HG03064 (cell line): ENCODE data around the gene PRTN3.
"Not testable (repeated sequence)": the region's sequence is repeated elsewhere in the genome, so short reads cannot be mapped to it uniquely, and the experiment has no call there.

ENCODE experiments used
- ATAC-seq: cut with Tn5 transposase; IDR thresholded peaks from one replicate; pipeline ENCODE4 v1.9.1; 2021; ENCODE audit warnings: low read depth; ENCODE audit not compliant: unreplicated experiment

The PRTN3 gene

DNA sequence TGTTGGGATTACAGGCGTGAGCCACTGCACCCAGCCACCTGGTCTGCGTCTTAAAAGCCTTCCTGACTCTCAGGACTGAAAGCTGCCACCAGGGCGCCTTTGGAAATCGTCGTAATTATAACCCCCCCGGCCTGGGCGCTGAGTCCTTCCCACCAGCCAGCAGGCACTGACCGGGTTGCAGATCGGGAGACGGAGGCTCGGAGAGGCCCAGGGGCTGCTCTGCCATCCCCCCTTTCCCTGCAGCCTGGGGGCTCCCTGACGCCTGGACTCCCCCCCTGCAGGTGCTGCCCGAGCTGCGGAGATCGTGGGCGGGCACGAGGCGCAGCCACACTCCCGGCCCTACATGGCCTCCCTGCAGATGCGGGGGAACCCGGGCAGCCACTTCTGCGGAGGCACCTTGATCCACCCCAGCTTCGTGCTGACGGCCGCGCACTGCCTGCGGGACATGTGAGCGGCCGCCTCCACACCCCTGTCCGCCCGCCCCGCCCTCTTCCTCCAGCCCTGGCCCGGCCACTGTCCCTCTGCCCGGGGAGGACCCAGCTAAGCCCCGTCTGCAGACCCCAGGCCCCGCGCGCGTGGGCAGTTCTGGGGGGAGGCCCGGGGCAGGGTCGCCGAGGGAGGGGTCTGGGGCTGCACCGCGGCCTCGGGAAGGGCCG is 2.5 kb downstream of the PRTN3 start:
- no peak for ATAC-seq

DNA sequence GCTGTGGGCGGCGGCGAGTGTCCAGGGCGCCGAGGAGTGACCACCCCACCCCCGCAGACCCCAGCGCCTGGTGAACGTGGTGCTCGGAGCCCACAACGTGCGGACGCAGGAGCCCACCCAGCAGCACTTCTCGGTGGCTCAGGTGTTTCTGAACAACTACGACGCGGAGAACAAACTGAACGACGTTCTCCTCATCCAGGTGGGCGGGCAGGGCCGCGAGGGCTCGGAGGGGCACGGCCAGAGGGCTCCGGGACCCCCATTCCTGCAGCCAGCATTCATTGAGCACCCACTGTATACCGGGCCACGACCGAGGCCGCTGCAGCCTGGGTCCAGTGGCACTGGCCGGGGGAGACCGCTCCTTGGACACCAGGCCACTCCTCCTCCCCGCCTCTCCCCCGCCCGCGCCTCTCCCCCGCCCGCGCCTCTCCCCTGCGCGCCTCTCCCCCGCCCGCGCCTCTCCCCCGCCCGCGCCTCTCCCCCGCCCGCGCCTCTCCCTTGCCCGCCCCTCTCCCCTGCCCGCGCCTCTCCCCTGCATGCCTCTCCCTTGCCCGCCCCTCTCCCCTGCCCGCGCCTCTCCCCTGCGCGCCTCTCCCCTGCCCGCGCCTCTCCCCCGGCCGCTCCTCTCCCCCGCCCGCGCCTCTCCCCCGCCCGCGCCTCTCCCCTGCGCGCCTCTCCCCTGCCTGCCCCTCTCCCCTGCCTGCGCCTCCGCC is 3.2 kb downstream of the PRTN3 start:
- ATAC-seq, result no peak

DNA sequence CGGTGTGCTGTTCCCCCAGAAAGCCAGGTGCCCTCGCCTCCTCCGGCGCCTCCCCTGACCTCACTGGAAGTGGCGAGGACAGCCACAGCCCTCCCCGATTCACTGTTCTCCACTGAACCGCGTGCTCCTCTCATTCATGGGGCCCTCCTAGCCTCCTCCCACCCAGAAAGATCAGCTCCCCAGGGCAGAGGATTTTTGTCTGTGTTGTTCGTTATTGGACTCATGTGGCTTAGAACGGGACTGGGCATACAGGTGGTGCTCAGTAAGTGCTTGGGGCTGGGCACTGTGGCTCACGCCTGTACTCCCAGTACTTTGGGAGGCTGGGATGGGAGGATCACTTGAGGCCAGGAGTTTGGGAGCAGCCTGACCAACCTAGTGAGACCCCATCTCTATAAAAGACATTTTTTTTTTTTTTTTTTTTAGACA is 3.8 kb downstream of the PRTN3 start:
- no peak for ATAC-seq

DNA sequence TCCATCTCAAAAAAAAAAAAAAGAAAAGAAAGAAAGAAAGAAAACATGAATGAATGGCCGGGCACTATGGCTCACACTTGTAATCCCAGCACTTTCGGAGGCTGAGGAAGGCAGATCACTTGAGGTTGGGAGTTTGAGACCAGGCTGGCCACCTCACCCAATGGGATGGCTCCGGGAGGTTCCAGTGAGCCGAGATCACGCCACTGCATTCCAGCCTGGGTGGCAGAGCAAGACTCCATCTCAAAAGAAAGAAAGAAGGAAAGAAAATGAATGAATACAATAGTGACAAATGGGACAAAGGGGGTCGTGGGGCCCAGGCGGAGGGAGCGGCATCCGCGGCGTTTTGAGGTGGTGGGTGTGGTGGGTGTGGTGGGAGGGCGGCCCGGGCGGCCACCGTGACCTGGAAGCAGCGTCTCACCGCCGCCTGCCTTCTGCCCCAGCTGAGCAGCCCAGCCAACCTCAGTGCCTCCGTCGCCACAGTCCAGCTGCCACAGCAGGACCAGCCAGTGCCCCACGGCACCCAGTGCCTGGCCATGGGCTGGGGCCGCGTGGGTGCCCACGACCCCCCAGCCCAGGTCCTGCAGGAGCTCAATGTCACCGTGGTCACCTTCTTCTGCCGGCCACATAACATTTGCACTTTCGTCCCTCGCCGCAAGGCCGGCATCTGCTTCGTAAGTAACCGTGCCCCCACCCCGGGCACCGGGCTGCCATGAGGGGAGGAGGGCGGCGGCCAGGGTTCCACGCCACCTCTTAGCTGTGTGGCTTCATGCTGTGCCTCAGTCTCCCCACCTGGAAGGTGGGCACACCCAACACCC is 5.1 kb downstream of the PRTN3 start:
- ATAC-seq, result no peak

DNA sequence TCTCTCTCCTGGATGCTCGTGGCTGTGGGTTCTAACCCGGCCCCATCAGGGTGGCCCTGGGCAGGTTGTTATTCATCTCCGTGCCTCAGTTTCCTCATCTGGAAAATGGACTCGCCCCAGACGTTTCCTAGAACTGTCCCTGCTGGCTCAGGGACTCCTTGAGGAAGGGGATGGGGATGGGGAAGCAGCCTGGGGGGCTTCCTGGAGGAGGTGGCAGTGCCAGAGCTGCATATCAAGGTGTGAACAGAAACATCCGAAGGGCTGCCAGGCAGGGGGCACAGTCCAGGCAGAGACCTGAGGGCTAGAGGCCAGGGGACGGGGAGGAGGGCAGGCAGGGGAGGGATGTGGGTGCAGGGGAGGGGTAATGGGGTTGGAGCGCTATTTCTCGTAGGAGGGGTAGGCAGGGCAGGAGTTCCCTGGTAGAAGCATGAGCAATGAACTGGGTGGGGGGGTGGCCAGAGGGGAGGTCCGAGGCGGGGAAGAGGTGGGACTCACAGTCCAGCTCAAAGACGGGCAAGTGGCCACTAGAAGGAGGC is 7.7 kb downstream of the PRTN3 start:
- no peak for ATAC-seq

DNA sequence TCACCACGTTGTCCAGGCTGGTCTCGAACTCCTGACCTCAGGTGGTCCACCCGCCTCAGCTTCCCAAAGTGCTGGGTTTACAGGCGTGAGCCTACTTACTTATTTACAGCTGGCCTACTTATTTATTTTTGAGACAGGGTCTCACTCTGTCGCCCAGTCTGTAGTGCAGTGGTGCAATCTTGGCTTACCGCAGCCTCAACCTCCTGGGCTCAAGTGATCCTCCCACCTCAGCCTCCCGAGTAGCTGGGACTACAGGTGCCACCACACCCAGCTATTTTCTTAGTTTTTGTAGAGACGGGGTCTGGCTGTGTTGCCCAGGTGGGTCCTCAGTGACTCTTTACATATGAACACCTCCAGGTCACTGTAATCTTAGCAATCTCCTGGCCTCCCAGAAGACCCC is 8.4 kb downstream of the PRTN3 start:
- ATAC-seq, result not testable (repeated sequence)

DNA sequence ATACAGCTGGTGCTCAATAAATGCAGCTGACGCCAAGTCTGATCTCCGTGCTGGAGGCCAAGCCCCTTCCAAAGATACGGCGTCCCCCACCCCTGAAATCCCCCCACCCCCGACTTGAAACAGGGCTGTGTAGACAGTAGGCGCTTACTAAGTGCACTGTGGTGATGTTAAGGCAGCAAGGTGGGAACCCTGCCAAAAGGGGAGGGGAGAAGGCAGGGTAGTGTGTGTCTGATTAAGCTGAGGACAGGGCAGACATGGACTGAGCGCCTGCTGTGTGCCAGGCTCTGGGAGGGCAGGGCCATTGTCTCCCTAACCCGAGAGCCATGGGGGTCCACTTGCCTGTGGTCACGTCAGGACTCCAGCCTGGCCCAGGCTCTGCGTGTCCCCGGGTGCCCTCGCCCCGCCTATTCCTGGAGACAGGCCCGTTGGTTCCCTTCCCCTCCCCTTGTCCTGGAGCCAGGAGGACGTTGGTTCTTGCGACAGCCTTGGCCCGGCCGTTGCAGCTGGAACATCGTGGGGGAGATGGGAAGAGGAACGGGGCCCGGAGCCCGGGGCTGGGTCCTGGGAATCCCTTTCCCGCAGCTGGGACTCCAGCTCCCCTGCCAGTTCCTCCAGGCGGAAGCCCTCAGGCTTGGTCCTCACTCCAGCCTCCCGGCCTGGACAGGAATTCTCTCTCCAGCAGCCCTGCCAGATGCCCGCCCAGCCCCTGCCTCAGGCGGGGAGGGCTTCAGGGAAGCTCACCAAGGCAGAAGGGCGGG is 9.6 kb downstream of the PRTN3 start:
- no peak for ATAC-seq

DNA sequence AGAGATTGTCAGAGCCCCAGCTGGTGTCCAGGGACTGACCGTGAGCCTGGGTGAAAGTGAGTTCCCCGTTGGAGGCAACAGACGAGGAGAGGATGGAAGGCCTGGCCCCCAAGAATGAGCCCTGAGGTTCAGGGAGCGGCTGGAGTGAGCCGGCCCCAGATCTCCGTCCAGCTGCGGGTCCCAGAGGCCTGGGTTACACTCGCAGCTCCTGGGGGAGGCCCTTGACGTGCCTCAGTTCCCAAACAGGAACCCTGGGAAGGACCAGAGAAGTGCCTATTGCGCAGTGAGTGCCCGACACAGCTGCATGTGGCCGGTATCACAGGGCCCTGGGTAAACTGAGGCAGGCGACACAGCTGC is 10.2 kb downstream of the PRTN3 start:
- ATAC-seq, result no peak

DNA sequence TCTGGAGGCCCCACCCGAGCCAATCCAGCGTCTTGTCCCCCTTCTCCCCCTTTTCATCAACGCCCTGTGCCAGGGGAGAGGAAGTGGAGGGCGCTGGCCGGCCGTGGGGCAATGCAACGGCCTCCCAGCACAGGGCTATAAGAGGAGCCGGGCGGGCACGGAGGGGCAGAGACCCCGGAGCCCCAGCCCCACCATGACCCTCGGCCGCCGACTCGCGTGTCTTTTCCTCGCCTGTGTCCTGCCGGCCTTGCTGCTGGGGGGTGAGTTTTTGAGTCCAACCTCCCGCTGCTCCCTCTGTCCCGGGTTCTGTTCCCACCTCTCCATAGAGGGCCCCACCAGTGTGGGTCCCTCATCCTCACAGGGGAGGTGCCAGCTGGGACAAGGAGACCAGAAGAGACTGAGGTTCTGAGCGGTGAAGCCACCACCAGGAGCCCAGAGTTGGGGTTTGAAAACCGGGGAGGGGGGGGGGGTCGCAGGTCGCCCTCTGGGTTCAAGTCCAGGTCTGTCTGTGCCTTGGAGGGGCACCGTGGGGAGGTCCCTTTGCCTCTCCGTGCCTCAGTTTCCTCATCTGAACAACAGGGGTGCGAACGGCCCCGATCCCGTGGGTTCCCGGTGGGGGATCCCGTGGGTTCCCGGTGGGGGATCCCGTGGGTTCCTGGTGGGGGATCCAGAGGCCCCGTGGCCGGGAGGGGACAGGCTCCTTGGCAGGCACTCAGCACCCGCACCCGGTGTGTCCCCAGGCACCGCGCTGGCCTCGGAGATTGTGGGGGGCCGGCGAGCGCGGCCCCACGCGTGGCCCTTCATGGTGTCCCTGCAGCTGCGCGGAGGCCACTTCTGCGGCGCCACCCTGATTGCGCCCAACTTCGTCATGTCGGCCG is 11.6 kb downstream of the PRTN3 start, which contains the start of gene ELANE:
Gene ELANE, plus strand, starts transcription at position 168 of the 878 bp plus-strand sequence. Its CDS starts 26 bp downstream, at position 194.
- no peak for ATAC-seq

DNA sequence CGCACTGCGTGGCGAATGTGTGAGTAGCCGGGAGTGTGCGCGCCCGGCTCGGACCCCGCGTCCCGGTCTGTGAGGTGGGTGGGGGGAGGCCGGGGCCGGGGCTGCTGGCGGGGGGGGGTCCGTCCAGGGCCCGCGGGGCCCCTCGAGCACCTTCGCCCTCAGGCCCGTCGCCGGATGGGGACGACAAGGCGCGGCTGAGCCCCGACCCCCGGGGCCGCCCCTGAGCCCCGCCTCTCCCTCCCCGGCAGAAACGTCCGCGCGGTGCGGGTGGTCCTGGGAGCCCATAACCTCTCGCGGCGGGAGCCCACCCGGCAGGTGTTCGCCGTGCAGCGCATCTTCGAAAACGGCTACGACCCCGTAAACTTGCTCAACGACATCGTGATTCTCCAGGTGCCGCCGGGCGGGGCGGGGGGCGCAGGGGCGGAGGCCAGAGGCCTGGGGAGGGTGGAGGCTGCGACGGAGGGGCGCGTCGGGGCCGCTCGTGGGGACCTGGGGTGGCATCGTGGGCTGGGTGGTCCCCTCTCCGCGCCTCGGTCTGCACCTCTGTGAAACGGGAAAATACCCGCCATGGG is 12.3 kb downstream of the PRTN3 start:
- no peak for ATAC-seq

DNA sequence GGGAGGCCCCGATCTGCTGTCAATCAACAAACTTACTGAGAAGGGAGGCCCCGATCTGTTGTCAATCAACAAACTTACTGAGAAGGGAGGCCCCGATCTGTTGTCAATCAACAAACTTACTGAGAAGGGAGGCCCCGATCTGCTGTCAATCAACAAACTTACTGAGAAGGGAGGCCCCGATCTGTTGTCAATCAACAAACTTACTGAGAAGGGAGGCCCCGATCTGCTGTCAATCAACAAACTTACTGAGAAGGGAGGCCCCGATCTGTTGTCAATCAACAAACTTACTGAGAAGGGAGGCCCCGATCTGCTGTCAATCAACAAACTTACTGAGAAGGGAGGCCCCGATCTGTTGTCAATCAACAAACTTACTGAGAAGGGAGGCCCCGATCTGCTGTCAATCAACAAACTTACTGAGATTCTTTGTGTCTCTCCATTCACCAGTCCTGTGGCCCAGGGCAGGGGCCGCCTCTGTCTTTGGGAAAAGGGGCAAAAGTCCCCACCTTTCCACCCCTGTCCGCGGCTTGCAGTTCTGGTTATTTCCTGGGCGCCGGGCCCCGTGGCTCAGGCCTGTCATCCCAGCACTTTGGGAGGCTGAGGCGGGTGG is 12.9 kb downstream of the PRTN3 start:
- ATAC-seq, result not testable (repeated sequence)

DNA sequence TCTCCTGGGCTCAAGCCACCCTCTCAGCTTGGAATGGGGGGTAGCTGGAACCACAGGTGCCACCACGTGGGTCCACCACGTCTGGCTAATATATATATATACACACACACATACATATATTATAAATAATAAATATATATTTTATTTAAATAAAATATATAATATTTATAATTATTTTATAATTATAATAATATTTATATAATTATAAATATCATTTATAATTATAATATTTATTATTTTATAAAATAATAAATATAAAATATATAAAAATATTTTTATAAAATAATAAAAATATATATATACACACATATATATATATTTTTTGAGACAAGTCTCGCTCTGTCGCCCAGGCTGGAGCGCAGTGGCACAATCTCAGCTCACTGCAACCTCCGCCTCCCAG is 13.8 kb downstream of the PRTN3 start:
- ATAC-seq, result no peak

DNA sequence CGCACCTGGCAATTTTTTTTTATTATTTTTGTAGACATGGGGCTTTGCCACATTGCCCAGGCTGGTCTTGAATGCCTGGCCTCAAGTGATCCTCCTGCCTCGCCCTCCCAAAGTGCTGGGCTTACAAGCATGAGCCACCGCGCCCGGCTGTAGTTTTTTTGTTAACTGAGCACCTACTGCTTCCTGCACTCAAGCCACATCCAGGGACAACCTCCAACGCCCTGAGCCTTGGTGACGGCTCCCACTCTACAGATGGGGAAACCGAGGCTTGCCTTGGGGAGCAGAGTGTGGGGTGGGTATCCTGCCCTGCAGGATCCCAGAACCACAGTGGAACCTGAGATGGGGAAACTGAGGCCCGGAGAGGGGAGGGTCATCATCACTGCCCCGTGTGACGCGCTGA is 14.3 kb downstream of the PRTN3 start:
- no peak for ATAC-seq

DNA sequence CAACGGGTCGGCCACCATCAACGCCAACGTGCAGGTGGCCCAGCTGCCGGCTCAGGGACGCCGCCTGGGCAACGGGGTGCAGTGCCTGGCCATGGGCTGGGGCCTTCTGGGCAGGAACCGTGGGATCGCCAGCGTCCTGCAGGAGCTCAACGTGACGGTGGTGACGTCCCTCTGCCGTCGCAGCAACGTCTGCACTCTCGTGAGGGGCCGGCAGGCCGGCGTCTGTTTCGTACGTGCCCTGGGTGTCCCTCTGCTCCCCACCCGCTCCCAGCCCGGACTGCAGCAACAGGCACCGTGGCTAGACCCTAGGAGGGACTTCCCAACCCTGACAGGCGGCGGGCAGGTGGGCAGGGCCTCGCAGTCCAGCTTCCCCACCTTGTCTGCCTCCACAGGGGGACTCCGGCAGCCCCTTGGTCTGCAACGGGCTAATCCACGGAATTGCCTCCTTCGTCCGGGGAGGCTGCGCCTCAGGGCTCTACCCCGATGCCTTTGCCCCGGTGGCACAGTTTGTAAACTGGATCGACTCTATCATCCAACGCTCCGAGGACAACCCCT is 14.8 kb downstream of the PRTN3 start:
- no peak for ATAC-seq

DNA sequence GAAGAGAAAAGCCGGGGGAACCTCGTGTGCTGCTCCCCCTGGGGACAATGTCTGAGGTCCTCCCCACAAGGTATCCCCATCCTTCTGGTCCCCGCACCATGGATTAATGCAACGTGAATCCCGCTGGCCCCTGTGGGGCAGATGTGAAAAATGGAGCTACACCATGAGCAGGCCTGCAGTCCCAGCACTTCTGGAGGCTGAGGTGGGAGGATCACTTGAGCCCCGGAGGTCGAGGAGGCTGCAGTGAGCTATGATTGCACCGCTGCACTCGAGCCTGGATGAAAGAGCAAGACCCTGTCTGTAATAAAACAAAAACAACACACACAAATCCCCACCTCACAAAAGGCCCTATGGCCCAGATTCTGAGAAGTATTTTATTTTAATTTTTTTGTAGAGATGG is 17.5 kb downstream of the PRTN3 start:
- ATAC-seq, result no peak

DNA sequence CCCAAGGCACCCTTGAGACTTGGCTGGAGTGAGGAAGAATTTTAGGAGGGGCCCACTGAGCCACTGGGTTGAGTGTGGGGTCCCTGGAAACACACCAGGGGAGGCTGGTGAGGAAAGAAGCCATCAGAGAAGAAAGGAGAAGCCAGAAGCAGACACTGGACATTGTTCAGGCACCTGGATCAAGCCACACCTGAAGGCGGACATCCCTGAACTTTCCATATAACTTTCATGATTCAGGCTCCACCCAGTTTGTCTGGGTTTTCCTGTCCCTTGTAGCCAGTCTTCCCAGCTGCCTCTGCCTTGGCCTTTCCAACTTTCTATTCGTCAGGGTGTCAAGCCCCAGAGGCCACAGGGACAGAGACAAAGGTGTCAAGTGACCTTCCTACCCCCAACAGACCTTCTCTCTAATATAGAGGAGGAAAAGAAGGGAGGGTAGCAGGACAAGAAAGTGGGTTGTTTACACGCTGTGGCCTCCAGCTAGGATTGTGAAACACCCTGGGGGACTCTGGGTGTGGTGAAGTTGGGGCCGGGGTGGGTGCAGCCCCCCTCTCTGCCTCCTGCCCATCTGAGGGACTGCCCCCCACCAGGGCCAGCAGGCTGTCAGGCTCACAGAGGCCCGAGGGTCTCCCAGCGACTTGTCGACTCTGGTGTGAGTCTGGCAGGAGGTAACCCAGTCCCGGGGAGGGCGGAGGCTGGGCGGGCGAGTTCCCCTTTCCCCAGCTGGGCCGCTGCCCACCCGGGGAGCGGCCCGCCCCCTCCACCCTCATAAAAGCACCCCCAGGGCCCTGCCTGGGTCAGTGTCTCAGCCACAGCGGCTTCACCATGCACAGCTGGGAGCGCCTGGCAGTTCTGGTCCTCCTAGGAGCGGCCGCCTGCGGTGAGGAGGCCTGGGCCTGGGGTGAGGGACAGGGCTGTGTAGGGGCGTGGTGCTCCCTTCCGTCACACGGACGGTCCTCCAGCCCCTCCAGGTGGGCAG is 18.4 kb downstream of the PRTN3 start, which contains the start of gene CFD:
Gene CFD, plus strand, starts transcription at position 797 of the 976 bp plus-strand sequence. Its CDS starts 26 bp downstream, at position 823.
- no peak for ATAC-seq

DNA sequence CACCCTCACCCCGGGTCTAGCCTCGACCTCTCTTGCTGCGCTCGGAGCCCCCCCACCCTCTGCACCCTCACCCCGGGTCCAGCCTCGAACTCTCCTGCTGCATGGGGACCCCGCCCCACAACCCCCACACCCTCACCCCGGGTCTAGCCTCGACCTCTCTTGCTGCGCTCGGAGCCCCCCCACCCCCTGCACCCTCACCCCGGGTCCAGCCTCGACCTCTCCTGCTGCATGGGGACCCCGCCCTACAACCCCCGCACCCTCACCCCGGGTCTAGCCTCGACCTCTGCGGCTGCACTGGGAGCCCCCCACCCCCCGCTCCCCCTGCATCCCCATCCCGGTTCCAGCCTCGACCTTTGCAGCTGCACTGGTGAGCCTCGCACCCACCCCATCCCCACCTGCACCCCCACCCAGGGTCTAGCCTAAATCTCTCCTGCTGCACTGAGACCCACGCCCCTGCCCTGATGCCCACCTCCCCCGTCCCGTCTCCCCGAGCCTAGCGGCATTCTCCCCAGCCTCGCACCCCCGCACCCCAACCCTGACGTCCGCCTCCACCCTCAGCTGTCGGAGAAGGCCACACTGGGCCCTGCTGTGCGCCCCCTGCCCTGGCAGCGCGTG is 20.4 kb downstream of the PRTN3 start:
- ATAC-seq, result no peak
